ENCODE data around the gene RNF213.

RNF213 gene

GRCh38 chr17:80384078-80384960, 123.7 kb downstream of the RNF213 start:
- Histone ChIP-seq H3K9me3 (ENCODE audit: control insufficient read depth, low read length) (no peaks in the 10 kb centered on the region), H3K4me2 (ENCODE audit: low read length) (no peak overlapping the region), H3K27me3 (ENCODE audit: control insufficient read depth, insufficient read depth, low read length) (no peaks in the 10 kb centered on the region), H3K79me2 (peaks cover 13% of the 10 kb centered on the region), H3K27ac (peak overlapping the region; percentile 93), H3K4me1 (peaks cover 33% of the 10 kb centered on the region), H3K9ac (no peak overlapping the region), H3K4me3 (ENCODE audit: low read depth, low read length) (no peak overlapping the region), H2AFZ (no peak overlapping the region), H3K36me3 (ENCODE audit: control insufficient read depth, insufficient read depth, low read length) (no peaks in the 10 kb centered on the region)
- no peak for TF ChIP-seq CTCF (IDR thresholded peaks at IDR 0.05)

GRCh38 chr17:80385046-80385445, 124.4 kb downstream of the RNF213 start:
- Histone ChIP-seq H3K4me2 (ENCODE audit: low read length) (peak overlapping the region; percentile 25), H3K79me2 (peaks cover 13% of the 10 kb centered on the region), H3K36me3 (ENCODE audit: control insufficient read depth, insufficient read depth, low read length) (no peaks in the 10 kb centered on the region), H3K27me3 (ENCODE audit: control insufficient read depth, insufficient read depth, low read length) (no peaks in the 10 kb centered on the region), H3K9ac (no peak overlapping the region), H3K27ac (peak overlapping the region; percentile 93), H2AFZ (no peak overlapping the region), H3K4me1 (peaks cover 31% of the 10 kb centered on the region), H3K4me3 (ENCODE audit: low read depth, low read length) (no peak overlapping the region), H3K9me3 (ENCODE audit: control insufficient read depth, low read length) (no peaks in the 10 kb centered on the region)
- TF ChIP-seq CTCF (IDR thresholded peaks at IDR 0.05), result no peak

GRCh38 chr17:80386341-80386740, 125.7 kb downstream of the RNF213 start:
- Histone ChIP-seq H3K79me2 (peaks cover 13% of the 10 kb centered on the region), H2AFZ (no peak overlapping the region), H3K4me2 (ENCODE audit: low read length) (no peak overlapping the region), H3K4me3 (ENCODE audit: low read depth, low read length) (no peak overlapping the region), H3K36me3 (ENCODE audit: control insufficient read depth, insufficient read depth, low read length) (no peaks in the 10 kb centered on the region), H3K4me1 (peaks cover 31% of the 10 kb centered on the region), H3K9me3 (ENCODE audit: control insufficient read depth, low read length) (no peaks in the 10 kb centered on the region), H3K27ac (peak overlapping the region; percentile 93), H3K27me3 (ENCODE audit: control insufficient read depth, insufficient read depth, low read length) (no peaks in the 10 kb centered on the region), H3K9ac (no peak overlapping the region)
- no peak for TF ChIP-seq CTCF (IDR thresholded peaks at IDR 0.05)

GRCh38 chr17:80387071-80387470, 126.4 kb downstream of the RNF213 start:
- Histone ChIP-seq H3K27ac (peak overlapping the region; percentile 93), H2AFZ (no peak overlapping the region), H3K9ac (no peak overlapping the region), H3K4me3 (ENCODE audit: low read depth, low read length) (no peak overlapping the region), H3K27me3 (ENCODE audit: control insufficient read depth, insufficient read depth, low read length) (no peaks in the 10 kb centered on the region), H3K36me3 (ENCODE audit: control insufficient read depth, insufficient read depth, low read length) (no peaks in the 10 kb centered on the region), H3K9me3 (ENCODE audit: control insufficient read depth, low read length) (no peaks in the 10 kb centered on the region), H3K4me1 (peaks cover 31% of the 10 kb centered on the region), H3K79me2 (peaks cover 13% of the 10 kb centered on the region), H3K4me2 (ENCODE audit: low read length) (peak overlapping the region; percentile 29)
- TF ChIP-seq CTCF (IDR thresholded peaks at IDR 0.05), result no peak

GRCh38 chr17:80388175-80388574, 127.5 kb downstream of the RNF213 start:
- Histone ChIP-seq H3K4me2 (ENCODE audit: low read length) (no peak overlapping the region), H3K27me3 (ENCODE audit: control insufficient read depth, insufficient read depth, low read length) (no peaks in the 10 kb centered on the region), H3K9me3 (ENCODE audit: control insufficient read depth, low read length) (no peaks in the 10 kb centered on the region), H3K4me3 (ENCODE audit: low read depth, low read length) (no peak overlapping the region), H3K9ac (no peak overlapping the region), H3K79me2 (peaks cover 13% of the 10 kb centered on the region), H3K36me3 (ENCODE audit: control insufficient read depth, insufficient read depth, low read length) (no peaks in the 10 kb centered on the region), H2AFZ (no peak overlapping the region), H3K27ac (peak overlapping the region; percentile 38), H3K4me1 (peaks cover 38% of the 10 kb centered on the region)
- TF ChIP-seq CTCF (IDR thresholded peaks at IDR 0.05), result no peak
